TTC549 (cell line): ENCODE data around the gene TSTD2.

Source experiments
- FAIRE-seq: peaks from 2 replicates; lab custom pipeline; 2012; peaks lifted over from hg19 to GRCh38; lab: Jason Lieb, UNC

Gene TSTD2

GRCh38 chr9:97562542-97562941 lies 70.6 kb downstream of the TSTD2 start:
- no peak for FAIRE-seq

DNA sequence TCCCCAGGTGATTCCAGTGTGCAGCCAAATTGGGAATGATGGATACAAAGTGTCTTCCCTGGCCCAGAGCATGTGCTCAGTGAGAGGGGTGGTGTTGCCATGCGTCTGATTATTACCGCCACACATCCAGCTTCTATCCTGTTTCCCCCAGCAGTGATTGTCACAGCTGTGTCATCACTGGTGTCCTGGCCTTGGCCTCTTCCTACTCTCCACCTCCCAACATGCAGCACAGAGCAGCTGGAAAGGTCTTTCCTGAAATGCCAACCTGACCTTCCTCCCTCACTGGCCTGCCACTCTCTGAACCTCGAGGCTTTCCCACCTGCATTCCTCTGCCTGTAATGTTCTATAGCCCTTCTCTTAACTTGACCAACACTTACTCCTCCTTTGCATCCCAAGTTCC lies 71.7 kb downstream of the TSTD2 start:
- no peak for FAIRE-seq

- FAIRE-seq, result no peak
Measured at GRCh38 chr9:97560851-97561250, 72.3 kb downstream of the TSTD2 start.

DNA sequence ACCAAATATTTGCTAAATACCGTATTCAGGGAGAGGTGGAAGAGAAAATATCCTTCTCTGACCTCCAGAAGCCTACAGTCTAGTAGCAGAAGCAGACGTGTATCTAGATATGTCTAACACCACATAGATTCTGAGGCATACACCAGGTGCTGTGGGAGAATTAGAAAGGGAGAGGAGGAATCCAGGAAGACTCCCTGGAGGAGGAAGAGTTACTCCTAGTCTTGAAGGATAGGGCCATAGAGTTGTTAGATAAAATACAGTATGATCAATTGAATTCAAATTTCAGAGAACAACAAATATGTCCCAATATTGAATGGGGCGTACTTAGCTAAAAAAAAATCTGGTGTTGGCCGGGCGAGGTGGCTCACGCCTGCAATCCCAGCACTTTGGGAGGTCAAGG lies 73.0 kb downstream of the TSTD2 start:
- FAIRE-seq, result no peak

DNA sequence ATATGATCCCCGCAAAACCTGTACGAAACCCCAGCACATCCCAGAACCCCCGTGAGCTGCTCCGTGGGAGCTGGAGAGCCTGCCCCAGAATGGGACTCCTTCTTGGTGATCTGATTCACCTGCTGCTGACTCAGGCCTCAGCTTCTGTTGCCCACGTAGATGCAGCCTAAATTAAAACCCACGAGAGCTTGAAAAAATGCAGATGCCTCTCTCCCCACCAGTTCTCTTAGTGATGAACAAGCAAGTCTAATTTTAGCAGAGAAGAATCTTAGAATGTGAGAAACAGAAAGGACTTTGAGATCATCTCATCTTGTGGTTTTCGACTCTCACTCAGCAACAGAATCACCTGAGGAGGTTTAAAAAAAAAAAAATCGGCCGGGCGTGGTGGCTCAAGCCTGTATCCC lies 74.1 kb downstream of the TSTD2 start:
- FAIRE-seq, result no peak

DNA sequence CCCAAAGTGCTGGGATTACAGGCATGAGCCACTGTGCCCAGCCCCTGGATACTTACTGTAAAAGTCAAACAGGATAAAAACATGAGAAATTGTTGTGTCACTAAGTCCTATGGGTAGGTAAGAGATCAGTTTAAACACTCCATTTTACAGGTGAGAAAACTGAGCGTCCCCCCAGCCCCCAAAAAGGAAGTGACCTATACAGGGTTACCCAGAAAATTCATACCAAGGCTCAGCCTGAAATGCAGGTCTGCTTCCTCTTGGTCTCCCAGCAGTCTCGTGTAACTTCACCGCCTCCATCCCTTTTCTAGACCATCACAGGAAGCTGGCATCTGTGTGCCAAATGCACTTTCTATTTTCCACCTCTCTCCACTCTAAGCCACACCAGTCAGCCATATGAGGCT lies 74.5 kb downstream of the TSTD2 start:
- no peak for FAIRE-seq

- FAIRE-seq, result no peak
Measured at GRCh38 chr9:97557606-97558095, 75.5 kb downstream of the TSTD2 start.

DNA sequence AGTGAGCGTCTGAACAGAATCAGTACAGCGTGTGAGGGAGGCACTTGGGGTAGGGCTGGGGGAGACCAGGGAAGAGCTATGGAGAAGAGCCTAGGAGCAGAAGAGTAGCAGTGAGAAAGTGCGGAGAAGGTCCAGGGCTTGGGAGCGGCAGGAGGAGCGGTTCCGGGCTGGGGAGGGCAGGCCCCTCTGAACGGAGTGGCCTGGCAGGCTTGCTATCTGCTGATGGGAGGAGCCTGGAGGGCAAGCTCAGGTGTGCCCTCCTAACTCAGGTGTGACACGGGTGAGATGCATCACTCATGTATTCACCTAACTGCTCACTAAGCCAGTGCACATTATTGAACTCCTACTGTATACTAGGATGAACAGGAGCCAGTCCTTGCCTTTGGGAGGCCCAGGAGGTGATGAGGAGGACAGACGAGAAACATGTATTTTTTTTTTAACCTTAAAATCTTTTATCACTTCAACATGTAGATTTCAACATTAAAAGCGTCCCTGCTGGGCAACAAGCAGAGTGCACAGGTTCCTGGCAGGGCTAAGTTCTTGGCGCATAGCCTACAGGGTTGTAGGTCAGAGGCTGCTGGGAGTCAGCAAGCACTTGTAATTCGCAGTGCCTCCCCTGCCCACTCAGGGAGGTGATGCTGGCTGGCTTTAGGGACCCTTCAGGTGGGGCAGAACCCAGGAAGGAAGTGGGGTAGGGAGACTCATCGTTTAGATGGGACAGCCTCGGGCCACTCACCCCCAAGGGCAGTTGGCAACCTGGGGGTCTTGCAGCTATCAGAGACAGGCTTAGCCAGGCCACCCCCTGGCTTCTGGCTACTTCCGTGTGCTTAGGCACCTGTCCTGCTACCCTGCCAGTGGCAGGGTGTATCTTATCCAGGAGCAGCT lies 76.2 kb downstream of the TSTD2 start:
- no peak for FAIRE-seq

DNA sequence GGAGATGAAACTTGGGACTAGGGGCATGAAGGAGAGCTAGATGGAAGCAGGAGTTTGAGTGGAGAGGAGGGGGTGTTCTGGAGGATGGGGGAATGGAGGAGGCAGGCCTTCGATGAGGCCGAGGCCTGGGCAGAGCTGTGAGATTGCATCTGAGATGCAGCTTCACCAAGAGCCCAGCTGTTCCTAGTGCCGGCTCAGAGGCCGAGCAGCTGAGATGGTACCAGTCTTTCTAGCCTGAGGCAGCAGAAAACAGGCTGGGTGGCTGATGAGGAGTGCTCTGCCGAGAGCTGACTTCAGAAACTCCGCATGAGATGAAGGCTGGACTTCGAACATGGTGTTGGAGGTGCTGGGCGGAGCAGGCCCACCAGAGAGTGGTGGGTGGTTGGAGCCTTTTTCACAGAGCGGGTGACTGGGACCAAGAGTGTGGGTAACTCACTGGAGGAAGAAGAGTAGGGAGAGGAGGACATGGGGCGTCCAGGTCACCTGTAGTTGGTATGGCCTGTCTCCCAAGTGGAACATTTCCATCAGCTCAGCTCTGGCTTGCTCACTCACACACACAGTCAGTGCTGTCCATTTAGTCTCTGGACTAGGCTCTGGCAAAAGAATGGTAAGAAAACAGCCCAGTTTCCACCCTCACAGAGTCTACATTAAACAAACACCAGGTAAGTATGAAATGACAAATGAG lies 77.0 kb downstream of the TSTD2 start:
- no peak for FAIRE-seq

- no peak for FAIRE-seq
Measured at GRCh38 chr9:97555164-97555563, 78.0 kb downstream of the TSTD2 start.

GRCh38 chr9:97554566-97555075 lies 78.5 kb downstream of the TSTD2 start:
- FAIRE-seq, result no peak

DNA sequence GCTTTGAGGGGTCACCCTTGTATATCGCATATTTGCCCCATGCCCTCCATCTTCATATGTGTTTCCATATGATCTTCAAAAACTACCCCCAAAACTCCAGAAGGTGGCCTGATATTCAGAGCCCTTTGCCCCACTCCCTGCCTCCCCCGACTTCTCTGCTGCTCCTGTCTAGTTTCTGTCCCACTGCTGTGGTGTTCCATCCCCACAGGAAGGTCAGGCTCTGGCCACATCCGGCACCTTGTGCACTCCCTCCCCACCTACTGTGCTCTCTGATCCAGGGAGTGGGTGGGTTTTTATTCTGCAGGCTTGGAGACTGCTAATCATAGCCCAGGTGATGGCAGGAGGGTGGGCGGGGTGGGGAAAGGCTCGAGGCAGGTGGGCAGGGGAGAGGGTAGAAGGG lies 79.3 kb downstream of the TSTD2 start:
- no peak for FAIRE-seq

DNA sequence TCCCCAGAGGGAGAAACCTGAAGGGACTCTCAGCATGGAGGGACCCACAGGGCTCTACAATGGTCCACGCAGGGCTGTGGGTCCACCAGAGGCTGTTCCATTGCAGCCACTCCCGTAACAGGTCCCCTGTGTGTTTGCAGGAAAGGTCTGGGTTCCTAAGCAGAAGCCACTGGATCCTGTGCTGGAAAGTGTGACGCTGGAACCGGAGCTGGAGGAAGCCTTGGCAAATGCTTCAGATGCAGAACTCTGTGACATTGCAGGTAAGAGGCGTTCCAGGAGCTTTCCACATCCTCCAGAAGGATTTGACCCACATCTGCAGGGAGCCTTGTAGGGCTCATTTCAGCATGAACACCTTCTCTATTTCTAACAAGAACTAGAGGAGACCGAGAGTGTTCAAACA lies 80.0 kb downstream of the TSTD2 start:
- no peak for FAIRE-seq

- FAIRE-seq, result no peak
Measured at GRCh38 chr9:97551308-97551707, 81.9 kb downstream of the TSTD2 start.

- no peak for FAIRE-seq
Measured at GRCh38 chr9:97550386-97550785, 82.8 kb downstream of the TSTD2 start.
